Endothelial cell of umbilical vein (primary cell): Measurements from ENCODE around the gene PNPLA1. TPM values are rescaled to one million over a fixed set of nuclear protein-coding genes. Genes with fewer than 3 reads are reported as not detected.
A peak's percentile ranks its signal among the peaks of the same experiment; 100 is the strongest.

Source experiments
- BruUV-seq: library from RNA; stranded (reverse); fragments of 400-500 nt; replicated peaks from 2 replicates; lab custom pipeline; 2021; lab: Mats Ljungman, UMichigan
- CTCF ChIA-PET: fragments of 300-600, 350-600 bp; sonication (Branson Sonifier 250); formaldehyde crosslinking; loops from one replicate; lab custom pipeline; 2021; ENCODE audit warnings: antibody characterized with exemption, inconsistent platforms; lab: Charles Lee
- POLR2A ChIA-PET: fragments of 300-600, 350-600 bp; sonication (Branson Sonifier 250); formaldehyde crosslinking; loops from one replicate; lab custom pipeline; 2021; ENCODE audit warnings: antibody characterized with exemption, inconsistent platforms; lab: Charles Lee
- DNase-seq: peaks from one replicate; pipeline ENCODE4 v3.0.0-alpha.2; 2011; ENCODE audit warnings: low read depth, low spot score
- FAIRE-seq: peaks from 2 replicates; lab custom pipeline; 2011; peaks lifted over from hg19 to GRCh38; lab: Jason Lieb, UNC
- H2AFZ ChIP-seq: 2 replicates; pipeline ENCODE4 v1.6.0; 2012; ENCODE audit warnings: low read depth, low read length, control low read depth, inconsistent platforms
- H3K27ac ChIP-seq: 2 replicates; pipeline ENCODE4 v1.5.1; 2011; ENCODE audit warnings: low read depth, mild to moderate bottlenecking, control low read depth, low read length, moderate library complexity; ENCODE audit not compliant: insufficient read depth
- H3K27me3 ChIP-seq, 2 experiments: 2 replicates each; pipeline versions ENCODE4 v1.6.0 to v1.6.1; 2011; ENCODE audit warnings: low read length in 2 of 2, mixed read lengths in 1 of 2; ENCODE audit not compliant: control insufficient read depth in 2 of 2, insufficient read depth in 2 of 2
- H3K36me3 ChIP-seq, 2 experiments: 2 replicates in 1 of 2; 3 replicates in 1 of 2; pipeline ENCODE4 v1.5.1; 2011; ENCODE audit warnings: low read length in 2 of 2, mild to moderate bottlenecking in 1 of 2, moderate library complexity in 1 of 2; ENCODE audit not compliant: control insufficient read depth in 2 of 2, insufficient read depth in 2 of 2; ENCODE audit errors: extremely low read depth in 1 of 2
- H3K4me1 ChIP-seq: 3 replicates; pipeline ENCODE4 v1.5.1; 2011; ENCODE audit warnings: mild to moderate bottlenecking, low read length; ENCODE audit not compliant: control insufficient read depth, insufficient read depth; ENCODE audit errors: extremely low read depth
- H3K4me2 ChIP-seq: 2 replicates; pipeline ENCODE4 v1.6.1; 2011; ENCODE audit warnings: low read length, control low read depth, mixed read lengths; ENCODE audit not compliant: insufficient read depth
- H3K4me3 ChIP-seq, 3 experiments: fragments of 200-600 bp in 1 of 3; sonication (generic), shearing (Covaris generic) in 1 of 3; replicated peaks in 1 of 3; 2 replicates each; pipeline ENCODE4 v1.5.1; 2011 to 2016; ENCODE audit warnings: control low read depth in 3 of 3, low read length in 3 of 3, mild to moderate bottlenecking in 2 of 3, inconsistent platforms in 1 of 3, low read depth in 1 of 3, moderate library complexity in 1 of 3; ENCODE audit not compliant: insufficient read depth in 1 of 3
- H3K79me2 ChIP-seq: 2 replicates; pipeline ENCODE4 v1.6.0; 2012; ENCODE audit warnings: low read length, inconsistent platforms; ENCODE audit not compliant: control insufficient read depth, insufficient read depth
- H3K9ac ChIP-seq: replicated peaks from 2 replicates; pipeline ENCODE3; 2011; ENCODE audit warnings: low read length, control low read depth; ENCODE audit not compliant: insufficient read depth; ENCODE audit errors: extremely low read depth
- H3K9me1 ChIP-seq: replicated peaks from 3 replicates; pipeline ENCODE4 v1.6.0; 2011; ENCODE audit warnings: mild to moderate bottlenecking, low read length; ENCODE audit not compliant: control insufficient read depth, insufficient read depth; ENCODE audit errors: extremely low read depth
- H3K9me3 ChIP-seq: replicated peaks from 2 replicates; pipeline ENCODE4 v1.5.1; 2012; ENCODE audit warnings: low read length, inconsistent platforms; ENCODE audit not compliant: control insufficient read depth, insufficient read depth
- H4K20me1 ChIP-seq: replicated peaks from 2 replicates; pipeline ENCODE3; 2011; ENCODE audit warnings: mild to moderate bottlenecking, low read length; ENCODE audit not compliant: control insufficient read depth, insufficient read depth; ENCODE audit errors: extremely low read depth
- EZH2 ChIP-seq: IDR thresholded peaks from 2 replicates; pipeline ENCODE4 v1.6.1; 2012; ENCODE audit warnings: borderline replicate concordance, low read depth, mild to moderate bottlenecking, moderate library complexity, low read length, inconsistent platforms; ENCODE audit not compliant: severe bottlenecking
- FOS ChIP-seq: IDR thresholded peaks from 2 replicates; pipeline ENCODE4 v1.6.1; 2011; ENCODE audit warnings: mild to moderate bottlenecking, low read length, moderate library complexity, borderline replicate concordance; ENCODE audit not compliant: insufficient read depth
- GATA2 ChIP-seq: IDR thresholded peaks from 2 replicates; pipeline ENCODE4 v1.7.0; 2011; ENCODE audit warnings: low read depth, mild to moderate bottlenecking, moderate library complexity, mixed read lengths, low read length; ENCODE audit not compliant: insufficient read length, insufficient read depth
- JUN ChIP-seq: IDR thresholded peaks from 2 replicates; pipeline ENCODE4 v1.6.1; 2011; ENCODE audit warnings: borderline replicate concordance, low read depth; ENCODE audit not compliant: insufficient read length, insufficient read depth
- MAX ChIP-seq: IDR thresholded peaks from 2 replicates; pipeline ENCODE4 v1.6.1; 2011; ENCODE audit not compliant: insufficient read depth, insufficient read length
- MYC ChIP-seq: IDR thresholded peaks from one replicate; pipeline ENCODE4 v1.6.1; 2011; ENCODE audit warnings: mild to moderate bottlenecking, low read depth, low read length
- POLR2A ChIP-seq: IDR thresholded peaks from 2 replicates; pipeline ENCODE4 v1.6.1; 2012; ENCODE audit warnings: low read depth, mild to moderate bottlenecking, control low read depth, low read length
- POLR2AphosphoS5 ChIP-seq: IDR thresholded peaks from 2 replicates; pipeline ENCODE4 v1.6.1; 2012; ENCODE audit warnings: low read depth, mild to moderate bottlenecking, control low read depth, low read length, moderate library complexity; ENCODE audit not compliant: insufficient read depth
- dilution Hi-C: fragments of 300-500 bp; cut with MboI; formaldehyde crosslinking; loops from one replicate; pipeline ENCODE4 v1.15.0; 2019; ENCODE audit warnings: low sequenced_read_pairs; ENCODE audit not compliant: extremely low pct_ligation_motif_present
- intact Hi-C: fragments of 100-400 bp; cut with micrococcal nuclease; formaldehyde crosslinking; loops from one replicate; pipeline ENCODE4 v1.10.0; 2022
- polyA plus RNA-seq, 4 experiments: library from polyadenylated mRNA; depleted of rRNA in 3 of 4; stranded (reverse) in 3 of 4; unstranded in 1 of 4; fragments of >200 nt; gene quantifications; 2 replicates each; pipeline versions ENCODE4 v1.2.1 to v1.2.3, GENCODE V29; 2011 to 2012; ENCODE audit warnings: missing spikeins in 1 of 4
- total RNA-seq: library from RNA; stranded (reverse); gene quantifications from 2 replicates; pipeline ENCODE4 v1.2.3, GENCODE V29; 2021
- TF ChIP-seq, protein P1 (sequence below), 2 donors: IDR thresholded peaks; 1 replicate in 1 of 2; 2 replicates in 1 of 2; pipeline ENCODE4 v1.5.1; 2011; ENCODE audit warnings: low read length in 2 of 2, mild to moderate bottlenecking in 2 of 2, moderate library complexity in 2 of 2, control low read depth in 1 of 2, inconsistent platforms in 1 of 2, low read depth in 1 of 2; ENCODE audit not compliant: insufficient read depth in 1 of 2; ENCODE audit errors: extremely low read depth in 1 of 2

Gene PNPLA1
- total and polyA plus RNA-seq, 2 donors (not counting 3 experiments of a cell fraction or from before 2014, with no cell fraction given) = not detected

GRCh38 chr6:36248980-36249379 is 20.9 kb upstream of the PNPLA1 start:
- Histone ChIP-seq H3K9ac (no peak overlapping the region), H2AFZ (no peak overlapping the region), H4K20me1 (no peaks in the 10 kb centered on the region), H3K4me1 (peaks cover 46% of the 10 kb centered on the region), H3K27ac (peak overlapping the region; percentile 79), H3K79me2 (no peaks in the 10 kb centered on the region), H3K27me3 (no peaks in the 10 kb centered on the region), H3K9me3 (no peaks in the 10 kb centered on the region), H3K36me3 (no peaks in the 10 kb centered on the region), H3K4me2 (peak overlapping the region; percentile 31), H3K4me3 (no peak overlapping the region), H3K9me1 (no peaks in the 10 kb centered on the region)
- DNase-seq (peak; percentile 84), FAIRE-seq (peak; percentile 82)
- dilution Hi-C loops = no loop called here
- BruUV-seq = no TSS peak
- POLR2A ChIA-PET = interaction anchor here (0.7 to 1.1 kb wide), 3 partner anchors 18 to 118 kb away, joined by 4 to 5 read pairs (median 4); no protein-coding TSS in a partner anchor
- intact Hi-C loops = loop anchor here (2.0 kb wide), 2 partner anchors 102 to 122 kb away; no protein-coding TSS in a partner anchor
- TF ChIP-seq EZH2 (no peak), MAX (no peak), POLR2AphosphoS5 (peak; percentile 65), GATA2 (peak; percentile 53), FOS (peak; percentile 80), JUN (peak; percentile 32), POLR2A (peak; percentile 56), MYC (no peak)
- TF ChIP-seq, protein P1, sequence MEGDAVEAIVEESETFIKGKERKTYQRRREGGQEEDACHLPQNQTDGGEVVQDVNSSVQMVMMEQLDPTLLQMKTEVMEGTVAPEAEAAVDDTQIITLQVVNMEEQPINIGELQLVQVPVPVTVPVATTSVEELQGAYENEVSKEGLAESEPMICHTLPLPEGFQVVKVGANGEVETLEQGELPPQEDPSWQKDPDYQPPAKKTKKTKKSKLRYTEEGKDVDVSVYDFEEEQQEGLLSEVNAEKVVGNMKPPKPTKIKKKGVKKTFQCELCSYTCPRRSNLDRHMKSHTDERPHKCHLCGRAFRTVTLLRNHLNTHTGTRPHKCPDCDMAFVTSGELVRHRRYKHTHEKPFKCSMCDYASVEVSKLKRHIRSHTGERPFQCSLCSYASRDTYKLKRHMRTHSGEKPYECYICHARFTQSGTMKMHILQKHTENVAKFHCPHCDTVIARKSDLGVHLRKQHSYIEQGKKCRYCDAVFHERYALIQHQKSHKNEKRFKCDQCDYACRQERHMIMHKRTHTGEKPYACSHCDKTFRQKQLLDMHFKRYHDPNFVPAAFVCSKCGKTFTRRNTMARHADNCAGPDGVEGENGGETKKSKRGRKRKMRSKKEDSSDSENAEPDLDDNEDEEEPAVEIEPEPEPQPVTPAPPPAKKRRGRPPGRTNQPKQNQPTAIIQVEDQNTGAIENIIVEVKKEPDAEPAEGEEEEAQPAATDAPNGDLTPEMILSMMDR (IDR thresholded peaks at IDR 0.05; ENCODE audit: extremely low read depth in 1 of 2, insufficient read depth in 1 of 2, low read depth in 1 of 2, low read length in 2 of 2) = peak in 1 of 2 donors; percentile 19
- CTCF ChIA-PET = interaction anchor here (0.7 to 3.3 kb wide), 11 partner anchors 14 to 111 kb away, joined by 3 to 25 read pairs (median 5); no protein-coding TSS in a partner anchor
